ENCODE results near the gene ATP10D.

Gene ATP10D

DNA sequence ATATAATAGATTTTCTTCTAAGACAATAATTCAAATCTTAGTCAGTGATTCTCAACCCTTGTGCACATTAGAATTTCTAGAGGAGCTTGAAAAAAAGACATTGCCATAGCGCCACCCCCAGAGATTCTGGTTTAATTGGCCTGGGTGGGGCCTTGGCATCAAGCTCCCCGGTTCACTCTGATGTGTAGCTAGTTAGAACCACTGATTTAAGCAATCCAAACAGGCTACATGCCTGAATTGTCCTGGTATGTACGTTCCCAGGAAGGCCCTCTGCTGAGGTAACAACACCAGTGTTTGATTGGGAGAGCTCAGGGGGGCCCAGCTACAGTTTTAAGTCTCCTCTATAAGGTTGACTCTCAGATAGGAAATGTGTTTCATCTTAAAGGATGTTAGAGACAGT, 1.3 kb upstream of the ATP10D start:
- no peak for ATAC-seq
- TF ChIP-seq ZNF70 (CRISPR knock-in tag; IDR thresholded peaks at IDR 0.05) (no peak), BACH2 (CRISPR knock-in tag; IDR thresholded peaks at IDR 0.05; ENCODE audit: borderline replicate concordance) (no peak), ESRRG (CRISPR knock-in tag; IDR thresholded peaks at IDR 0.05) (no peak), ZFP3 (CRISPR knock-in tag; IDR thresholded peaks at IDR 0.05) (no peak), ZNF8 (CRISPR knock-in tag; IDR thresholded peaks at IDR 0.05) (no peak), ZNF565 (CRISPR knock-in tag; conservative IDR thresholded peaks at IDR 0.05; ENCODE audit: low read depth) (no peak), ARNTL (CRISPR knock-in tag; IDR thresholded peaks at IDR 0.05; ENCODE audit: borderline replicate concordance, low read depth) (no peak)
- TF ChIP-seq, protein P1, sequence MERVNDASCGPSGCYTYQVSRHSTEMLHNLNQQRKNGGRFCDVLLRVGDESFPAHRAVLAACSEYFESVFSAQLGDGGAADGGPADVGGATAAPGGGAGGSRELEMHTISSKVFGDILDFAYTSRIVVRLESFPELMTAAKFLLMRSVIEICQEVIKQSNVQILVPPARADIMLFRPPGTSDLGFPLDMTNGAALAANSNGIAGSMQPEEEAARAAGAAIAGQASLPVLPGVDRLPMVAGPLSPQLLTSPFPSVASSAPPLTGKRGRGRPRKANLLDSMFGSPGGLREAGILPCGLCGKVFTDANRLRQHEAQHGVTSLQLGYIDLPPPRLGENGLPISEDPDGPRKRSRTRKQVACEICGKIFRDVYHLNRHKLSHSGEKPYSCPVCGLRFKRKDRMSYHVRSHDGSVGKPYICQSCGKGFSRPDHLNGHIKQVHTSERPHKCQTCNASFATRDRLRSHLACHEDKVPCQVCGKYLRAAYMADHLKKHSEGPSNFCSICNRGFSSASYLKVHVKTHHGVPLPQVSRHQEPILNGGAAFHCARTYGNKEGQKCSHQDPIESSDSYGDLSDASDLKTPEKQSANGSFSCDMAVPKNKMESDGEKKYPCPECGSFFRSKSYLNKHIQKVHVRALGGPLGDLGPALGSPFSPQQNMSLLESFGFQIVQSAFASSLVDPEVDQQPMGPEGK (CRISPR knock-in tag; IDR thresholded peaks at IDR 0.05; ENCODE audit: borderline replicate concordance) = no peak
- TF ChIP-seq, protein P2, sequence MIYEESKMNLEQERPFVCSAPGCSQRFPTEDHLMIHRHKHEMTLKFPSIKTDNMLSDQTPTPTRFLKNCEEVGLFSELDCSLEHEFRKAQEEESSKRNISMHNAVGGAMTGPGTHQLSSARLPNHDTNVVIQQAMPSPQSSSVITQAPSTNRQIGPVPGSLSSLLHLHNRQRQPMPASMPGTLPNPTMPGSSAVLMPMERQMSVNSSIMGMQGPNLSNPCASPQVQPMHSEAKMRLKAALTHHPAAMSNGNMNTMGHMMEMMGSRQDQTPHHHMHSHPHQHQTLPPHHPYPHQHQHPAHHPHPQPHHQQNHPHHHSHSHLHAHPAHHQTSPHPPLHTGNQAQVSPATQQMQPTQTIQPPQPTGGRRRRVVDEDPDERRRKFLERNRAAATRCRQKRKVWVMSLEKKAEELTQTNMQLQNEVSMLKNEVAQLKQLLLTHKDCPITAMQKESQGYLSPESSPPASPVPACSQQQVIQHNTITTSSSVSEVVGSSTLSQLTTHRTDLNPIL (CRISPR knock-in tag; IDR thresholded peaks at IDR 0.05; ENCODE audit: low read depth) = no peak
- TF ChIP-seq, protein P3, sequence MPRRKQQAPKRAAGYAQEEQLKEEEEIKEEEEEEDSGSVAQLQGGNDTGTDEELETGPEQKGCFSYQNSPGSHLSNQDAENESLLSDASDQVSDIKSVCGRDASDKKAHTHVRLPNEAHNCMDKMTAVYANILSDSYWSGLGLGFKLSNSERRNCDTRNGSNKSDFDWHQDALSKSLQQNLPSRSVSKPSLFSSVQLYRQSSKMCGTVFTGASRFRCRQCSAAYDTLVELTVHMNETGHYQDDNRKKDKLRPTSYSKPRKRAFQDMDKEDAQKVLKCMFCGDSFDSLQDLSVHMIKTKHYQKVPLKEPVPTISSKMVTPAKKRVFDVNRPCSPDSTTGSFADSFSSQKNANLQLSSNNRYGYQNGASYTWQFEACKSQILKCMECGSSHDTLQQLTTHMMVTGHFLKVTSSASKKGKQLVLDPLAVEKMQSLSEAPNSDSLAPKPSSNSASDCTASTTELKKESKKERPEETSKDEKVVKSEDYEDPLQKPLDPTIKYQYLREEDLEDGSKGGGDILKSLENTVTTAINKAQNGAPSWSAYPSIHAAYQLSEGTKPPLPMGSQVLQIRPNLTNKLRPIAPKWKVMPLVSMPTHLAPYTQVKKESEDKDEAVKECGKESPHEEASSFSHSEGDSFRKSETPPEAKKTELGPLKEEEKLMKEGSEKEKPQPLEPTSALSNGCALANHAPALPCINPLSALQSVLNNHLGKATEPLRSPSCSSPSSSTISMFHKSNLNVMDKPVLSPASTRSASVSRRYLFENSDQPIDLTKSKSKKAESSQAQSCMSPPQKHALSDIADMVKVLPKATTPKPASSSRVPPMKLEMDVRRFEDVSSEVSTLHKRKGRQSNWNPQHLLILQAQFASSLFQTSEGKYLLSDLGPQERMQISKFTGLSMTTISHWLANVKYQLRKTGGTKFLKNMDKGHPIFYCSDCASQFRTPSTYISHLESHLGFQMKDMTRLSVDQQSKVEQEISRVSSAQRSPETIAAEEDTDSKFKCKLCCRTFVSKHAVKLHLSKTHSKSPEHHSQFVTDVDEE (CRISPR knock-in tag; IDR thresholded peaks at IDR 0.05) = no peak

DNA sequence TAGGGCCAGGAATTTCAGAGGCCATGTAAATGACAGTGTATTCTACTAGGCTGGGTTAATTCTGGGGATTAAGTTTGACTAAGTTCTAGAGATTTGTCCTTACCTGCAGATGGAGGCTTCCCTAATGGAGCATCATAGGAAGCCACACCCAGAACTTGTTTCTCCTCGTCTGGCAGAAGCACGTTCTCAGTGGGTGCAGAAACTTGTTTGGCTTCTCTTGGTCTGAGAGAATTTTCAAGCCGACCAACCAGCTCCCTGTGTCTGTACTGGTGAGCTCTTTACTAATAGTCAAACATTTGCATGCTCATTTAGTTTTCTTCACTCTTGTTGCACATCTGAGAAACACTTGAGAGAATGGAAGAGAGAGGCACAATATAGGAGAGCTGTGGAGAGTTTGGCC, 907 bp upstream of the ATP10D start:
- TF ChIP-seq PPARA (CRISPR knock-in tag; IDR thresholded peaks at IDR 0.05; ENCODE audit: borderline replicate concordance) = no peak
- no peak for TF ChIP-seq CSDC2 (CRISPR knock-in tag; IDR thresholded peaks at IDR 0.05)
- TF ChIP-seq ARNTL (CRISPR knock-in tag; IDR thresholded peaks at IDR 0.05; ENCODE audit: borderline replicate concordance, low read depth) = no peak
- TF ChIP-seq, protein P4, sequence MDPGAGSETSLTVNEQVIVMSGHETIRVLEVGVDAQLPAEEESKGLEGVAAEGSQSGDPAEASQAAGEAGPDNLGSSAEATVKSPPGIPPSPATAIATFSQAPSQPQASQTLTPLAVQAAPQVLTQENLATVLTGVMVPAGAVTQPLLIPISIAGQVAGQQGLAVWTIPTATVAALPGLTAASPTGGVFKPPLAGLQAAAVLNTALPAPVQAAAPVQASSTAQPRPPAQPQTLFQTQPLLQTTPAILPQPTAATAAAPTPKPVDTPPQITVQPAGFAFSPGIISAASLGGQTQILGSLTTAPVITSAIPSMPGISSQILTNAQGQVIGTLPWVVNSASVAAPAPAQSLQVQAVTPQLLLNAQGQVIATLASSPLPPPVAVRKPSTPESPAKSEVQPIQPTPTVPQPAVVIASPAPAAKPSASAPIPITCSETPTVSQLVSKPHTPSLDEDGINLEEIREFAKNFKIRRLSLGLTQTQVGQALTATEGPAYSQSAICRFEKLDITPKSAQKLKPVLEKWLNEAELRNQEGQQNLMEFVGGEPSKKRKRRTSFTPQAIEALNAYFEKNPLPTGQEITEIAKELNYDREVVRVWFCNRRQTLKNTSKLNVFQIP (CRISPR knock-in tag; IDR thresholded peaks at IDR 0.05; ENCODE audit: borderline replicate concordance, low read depth) = no peak
- TF ChIP-seq OSR1 (CRISPR knock-in tag; IDR thresholded peaks at IDR 0.05) = no peak
- TF ChIP-seq ZNF70 (CRISPR knock-in tag; IDR thresholded peaks at IDR 0.05) = no peak
- TF ChIP-seq ESRRG (CRISPR knock-in tag; IDR thresholded peaks at IDR 0.05) = no peak
- no peak for TF ChIP-seq RARB (CRISPR knock-in tag; IDR thresholded peaks at IDR 0.05)
- TF ChIP-seq, protein P3 (CRISPR knock-in tag; IDR thresholded peaks at IDR 0.05) = no peak
- TF ChIP-seq SNAI2 (CRISPR knock-in tag; IDR thresholded peaks at IDR 0.05) = no peak
- TF ChIP-seq, protein P2 (CRISPR knock-in tag; IDR thresholded peaks at IDR 0.05; ENCODE audit: low read depth) = no peak
- TF ChIP-seq ZFP30 (CRISPR knock-in tag; IDR thresholded peaks at IDR 0.05) = no peak
- TF ChIP-seq TCF4 (CRISPR knock-in tag; IDR thresholded peaks at IDR 0.05; ENCODE audit: borderline replicate concordance) = no peak
- TF ChIP-seq, protein P5, sequence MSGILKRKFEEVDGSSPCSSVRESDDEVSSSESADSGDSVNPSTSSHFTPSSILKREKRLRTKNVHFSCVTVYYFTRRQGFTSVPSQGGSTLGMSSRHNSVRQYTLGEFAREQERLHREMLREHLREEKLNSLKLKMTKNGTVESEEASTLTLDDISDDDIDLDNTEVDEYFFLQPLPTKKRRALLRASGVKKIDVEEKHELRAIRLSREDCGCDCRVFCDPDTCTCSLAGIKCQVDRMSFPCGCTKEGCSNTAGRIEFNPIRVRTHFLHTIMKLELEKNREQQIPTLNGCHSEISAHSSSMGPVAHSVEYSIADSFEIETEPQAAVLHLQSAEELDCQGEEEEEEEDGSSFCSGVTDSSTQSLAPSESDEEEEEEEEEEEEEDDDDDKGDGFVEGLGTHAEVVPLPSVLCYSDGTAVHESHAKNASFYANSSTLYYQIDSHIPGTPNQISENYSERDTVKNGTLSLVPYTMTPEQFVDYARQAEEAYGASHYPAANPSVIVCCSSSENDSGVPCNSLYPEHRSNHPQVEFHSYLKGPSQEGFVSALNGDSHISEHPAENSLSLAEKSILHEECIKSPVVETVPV (CRISPR knock-in tag; IDR thresholded peaks at IDR 0.05) = no peak
- no peak for TF ChIP-seq ZC3H10 (CRISPR knock-in tag; IDR thresholded peaks at IDR 0.05)
- TF ChIP-seq BACH2 (CRISPR knock-in tag; IDR thresholded peaks at IDR 0.05; ENCODE audit: borderline replicate concordance) = no peak
- no peak for TF ChIP-seq TOX (CRISPR knock-in tag; IDR thresholded peaks at IDR 0.05; ENCODE audit: borderline replicate concordance)
- TF ChIP-seq ZNF8 (CRISPR knock-in tag; IDR thresholded peaks at IDR 0.05) = no peak
- TF ChIP-seq GLIS3 (CRISPR knock-in tag; IDR thresholded peaks at IDR 0.05) = no peak
- no peak for ATAC-seq

All from SK-N-SH treated with all-trans-retinoic acid at 6 μM for 48 hours (cell line).